K562 (cell line): Measurements from ENCODE around the gene IPCEF1. TPM values are rescaled to one million over a fixed set of nuclear protein-coding genes. Genes with fewer than 3 reads are reported as not detected.

ENCODE experiments used
- ATAC-seq: fragments of 200-7000 bp; cut with Tn5 transposase; 3 replicates; pipeline ENCODE4 v1.9.1; 2020; ENCODE audit warnings: moderate library complexity
- BruUV-seq: library from RNA; stranded (reverse); fragments of 400-500 nt; replicated peaks from 2 replicates; lab custom pipeline; 2021; lab: Mats Ljungman, UMichigan
- CTCF ChIA-PET: fragments of 300-600 bp; formaldehyde crosslinking; extraction: SDS; loops from one replicate; lab custom pipeline; 2021; ENCODE audit warnings: low intra/inter-chr PET ratio; lab: Yijun Ruan, JAX
- POLR2A ChIA-PET: fragments of 300-600, 350-650 bp; sonication (Branson Sonifier 250); formaldehyde crosslinking; extraction: SDS; loops from one replicate; lab custom pipeline; 2021; ENCODE audit warnings: antibody characterized with exemption, inconsistent platforms; lab: Yijun Ruan, JAX
- DNase-seq, 4 experiments: peaks; one replicate each; pipeline versions ENCODE4 v3.0.0 to v3.0.0-alpha.2; 2011 to 2018; ENCODE audit warnings: low spot score in 3 of 4, mixed read lengths in 3 of 4; ENCODE audit errors: extremely low read depth in 1 of 4
- FAIRE-seq: peaks from 2 replicates; lab custom pipeline; 2011; peaks lifted over from hg19 to GRCh38; lab: Jason Lieb, UNC
- H2AFZ ChIP-seq: 2 replicates; pipeline ENCODE4 v1.6.0; 2011; ENCODE audit warnings: low read depth, low read length, control low read depth, inconsistent platforms
- H3K27ac ChIP-seq: fragments of 200-600 bp; 3 replicates; pipeline ENCODE4 v1.8.0; 2011; ENCODE audit warnings: low read depth, mild to moderate bottlenecking, control low read depth, inconsistent platforms, low read length, moderate library complexity, mixed read lengths; ENCODE audit errors: extremely low read depth
- H3K27me3 ChIP-seq, 2 experiments: fragments of 300-600 bp in 1 of 2; 2 replicates in 1 of 2; 3 replicates in 1 of 2; pipeline versions ENCODE4 v1.6.0 to v1.8.0; 2011; ENCODE audit warnings: inconsistent platforms in 2 of 2, low read length in 2 of 2, mild to moderate bottlenecking in 1 of 2, mixed read lengths in 1 of 2, moderate library complexity in 1 of 2; ENCODE audit not compliant: control insufficient read depth in 2 of 2, insufficient read depth in 2 of 2
- H3K36me3 ChIP-seq: fragments of 300-600 bp; 3 replicates; pipeline ENCODE4 v1.8.0; 2011; ENCODE audit warnings: mild to moderate bottlenecking, low read length, inconsistent platforms; ENCODE audit not compliant: control insufficient read depth, insufficient read depth
- H3K4me1 ChIP-seq, 2 experiments: fragments of 200-600 bp in 1 of 2; replicated peaks in 1 of 2; 2 replicates in 1 of 2; 3 replicates in 1 of 2; pipeline versions ENCODE4 v1.5.1 to v1.8.0; 2011; ENCODE audit warnings: inconsistent platforms in 2 of 2, low read length in 2 of 2, mild to moderate bottlenecking in 1 of 2, mixed read lengths in 1 of 2, moderate library complexity in 1 of 2; ENCODE audit not compliant: control insufficient read depth in 2 of 2, insufficient read depth in 2 of 2
- H3K4me2 ChIP-seq: 2 replicates; pipeline ENCODE4 v1.6.1; 2011; ENCODE audit warnings: low read length, control low read depth, inconsistent platforms, mixed read lengths; ENCODE audit not compliant: insufficient read depth
- H3K4me3 ChIP-seq: fragments of 200-600 bp; sonication (generic), shearing (Covaris generic); 2 replicates; pipeline ENCODE4 v1.5.1; 2016; ENCODE audit warnings: control low read depth, inconsistent platforms
- H3K79me2 ChIP-seq: fragments of 200-600 bp; 3 replicates; pipeline ENCODE4 v1.8.0; 2011; ENCODE audit warnings: low read length, inconsistent platforms; ENCODE audit not compliant: control insufficient read depth, insufficient read depth
- H3K9ac ChIP-seq, 2 experiments: 2 replicates each; pipeline versions ENCODE4 v1.6.0 to v1.6.1; 2011; ENCODE audit warnings: low read depth in 2 of 2, low read length in 2 of 2, control low read depth in 1 of 2, inconsistent platforms in 1 of 2, mild to moderate bottlenecking in 1 of 2, mixed read lengths in 1 of 2; ENCODE audit not compliant: insufficient read depth in 1 of 2
- H3K9me1 ChIP-seq: one replicate; pipeline ENCODE4 v1.6.0; 2011; ENCODE audit warnings: inconsistent platforms, mild to moderate bottlenecking, low read length, moderate library complexity; ENCODE audit not compliant: control insufficient read depth, insufficient read depth
- H3K9me3 ChIP-seq: replicated peaks from 2 replicates; pipeline ENCODE4 v1.5.1; 2011; ENCODE audit warnings: low read depth, low read length, inconsistent platforms; ENCODE audit not compliant: control insufficient read depth, insufficient read depth
- H4K20me1 ChIP-seq: replicated peaks from 2 replicates; pipeline ENCODE4 v1.6.1; 2011; ENCODE audit warnings: low read length, inconsistent platforms, mixed read lengths; ENCODE audit not compliant: control insufficient read depth, insufficient read depth
- CBX1 ChIP-seq: sonication (generic); IDR thresholded peaks from 2 replicates; pipeline ENCODE4 v1.6.1; 2016; ENCODE audit warnings: antibody characterized with exemption, low read depth, mild to moderate bottlenecking
- CEBPZ ChIP-seq: fragments of 150-350 bp; IDR thresholded peaks from 2 replicates; pipeline ENCODE4 v1.6.1; 2014; ENCODE audit warnings: low read depth, mild to moderate bottlenecking, low read length, borderline replicate concordance
- CHAMP1 ChIP-seq: fragments of 450-650 bp; IDR thresholded peaks from 2 replicates; pipeline ENCODE4 v1.6.1; 2016; ENCODE audit warnings: mild to moderate bottlenecking
- ETV5 ChIP-seq: sonication (generic); formaldehyde crosslinking; IDR thresholded peaks from 2 replicates; pipeline ENCODE4 v1.4.0; 2020; ENCODE audit warnings: low read depth, mild to moderate bottlenecking, missing genetic modification reagents
- GABPB2 ChIP-seq: fragments of 250-450 bp; sonication (Bioruptor Pico); conservative IDR thresholded peaks from 2 replicates; pipeline ENCODE4 v1.5.1; 2021; ENCODE audit warnings: mild to moderate bottlenecking
- HEY1 ChIP-seq: fragments of 250-450 bp; sonication (Bioruptor Pico); IDR thresholded peaks from 2 replicates; pipeline ENCODE4 v1.5.0; 2020; ENCODE audit warnings: mild to moderate bottlenecking, moderate library complexity, borderline replicate concordance
- HLTF ChIP-seq: fragments of 450-650 bp; IDR thresholded peaks from 2 replicates; pipeline ENCODE4 v1.6.1; 2016
- KLF1 ChIP-seq: fragments of 450-650 bp; IDR thresholded peaks from 2 replicates; pipeline ENCODE4 v1.6.1; 2016; ENCODE audit warnings: missing genetic modification characterization, missing compliant biosample characterization
- MYNN ChIP-seq, 2 experiments: sonication (generic); formaldehyde crosslinking in 1 of 2; IDR thresholded peaks; 2 replicates each; pipeline versions ENCODE4 v1.5.0 to v1.6.1; 2016 to 2020; ENCODE audit warnings: antibody characterized with exemption in 1 of 2, missing genetic modification reagents in 1 of 2
- NFIX ChIP-seq: fragments of 250-450 bp; sonication (Bioruptor Pico); IDR thresholded peaks from 2 replicates; pipeline ENCODE4 v1.4.0; 2020; ENCODE audit warnings: low read depth, mild to moderate bottlenecking, moderate library complexity
- PATZ1 ChIP-seq: fragments of 250-450 bp; sonication (Bioruptor Pico); IDR thresholded peaks from 2 replicates; pipeline ENCODE4 v1.5.0; 2020; ENCODE audit warnings: mild to moderate bottlenecking, borderline replicate concordance
- PHF8 ChIP-seq: fragments of 200-600 bp; sonication (generic); IDR thresholded peaks from 2 replicates; pipeline ENCODE4 v1.6.1; 2012; ENCODE audit warnings: mixed run types, mild to moderate bottlenecking, inconsistent platforms, low read length, moderate library complexity, borderline replicate concordance
- RFX7 ChIP-seq: fragments of 250-450 bp; sonication (Bioruptor Pico); IDR thresholded peaks from 2 replicates; pipeline ENCODE4 v1.5.1; 2021; ENCODE audit warnings: mild to moderate bottlenecking
- RHOXF2B ChIP-seq: fragments of 250-450 bp; sonication (Bioruptor Pico); conservative IDR thresholded peaks from 2 replicates; pipeline ENCODE4 v1.5.1; 2021
- SREBF2 ChIP-seq: sonication (generic); formaldehyde crosslinking; IDR thresholded peaks from 2 replicates; pipeline ENCODE4 v1.4.0; 2020; ENCODE audit warnings: mild to moderate bottlenecking, missing genetic modification reagents
- ZNF780A ChIP-seq: fragments of 250-450 bp; sonication (Bioruptor Pico); IDR thresholded peaks from 2 replicates; pipeline ENCODE4 v1.5.0; 2021; ENCODE audit warnings: mild to moderate bottlenecking
- in situ Hi-C: fragments of 300-500 bp; cut with MboI; formaldehyde crosslinking; loops from 4 replicates; pipeline ENCODE4 v1.15.0; 2018; ENCODE audit warnings: inconsistent platforms, mixed read lengths
- intact Hi-C: fragments of 100-400 bp; cut with micrococcal nuclease; formaldehyde crosslinking; loops from 2 replicates; pipeline ENCODE4 v1.14.2; 2022
- polyA plus RNA-seq, 8 experiments: library from polyadenylated mRNA; depleted of rRNA in 4 of 8; stranded (reverse) in 5 of 8; unstranded in 3 of 8; fragments of >200 nt; fragmentation: Nextera tagmentation in 2 of 8; fragmentation: Illumina TruSeq in 1 of 8; extraction: Ambion mirVana in 2 of 8; extraction: Trizol in 1 of 8; gene quantifications; 2 replicates each; pipeline versions ENCODE4 v1.2.1 to v1.2.3, GENCODE V29; 2011 to 2014; ENCODE audit warnings: inconsistent platforms in 1 of 8, missing spikeins in 1 of 8
- total RNA-seq, 7 experiments: library from RNA; depleted of rRNA in 6 of 7; stranded (reverse); fragments of >200 nt in 6 of 7; fragmentation: Illumina TruSeq in 2 of 7; extraction: Trizol in 2 of 7; gene quantifications; 2 replicates each; pipeline versions ENCODE4 v1.2.1 to v1.2.3, GENCODE V29; 2011 to 2021; ENCODE audit warnings: low replicate concordance in 1 of 7

Gene IPCEF1
- total and polyA plus RNA-seq, 9 of the 15 experiments (the other 6 are each of a cell fraction or from before 2014, with no cell fraction given) = 0.14 to 0.18 TPM; not detected in 7

- H3K79me2 ChIP-seq = no peaks in the 10 kb centered on the region
- no TSS peak for BruUV-seq
- no peaks in the 10 kb centered on the region for H3K9me3 ChIP-seq
- H3K4me2 ChIP-seq = no peak overlapping the region
- peaks cover 0 to 5% of the 10 kb centered on the region in 2 experiments; a peak in 1 of 5 replicates for H3K27me3 ChIP-seq
- no peaks in the 10 kb centered on the region for H3K4me1 ChIP-seq
- no peak for DNase-seq
- no peak for ATAC-seq
- ChIA-PET POLR2A (no interaction called here), CTCF (no interaction called here)
- no peak overlapping the region for H3K4me3 ChIP-seq
- no peak for FAIRE-seq
- no peaks in the 10 kb centered on the region for H4K20me1 ChIP-seq
- H2AFZ ChIP-seq = no peak overlapping the region
- H3K36me3 ChIP-seq = no peaks in the 10 kb centered on the region
- in situ Hi-C loops = no loop called here
- no peak overlapping the region for H3K27ac ChIP-seq
- H3K9me1 ChIP-seq = no peaks in the 10 kb centered on the region
- intact Hi-C loops = no loop called here
- H3K9ac ChIP-seq = no peak overlapping the region
- TF ChIP-seq CBX1 = no peak
- no peak for TF ChIP-seq RFX7 (CRISPR knock-in tag)
- no peak for TF ChIP-seq HLTF
- TF ChIP-seq CEBPZ = no peak
- TF ChIP-seq KLF1 (tag) = no peak
- TF ChIP-seq NFIX (CRISPR knock-in tag) = no peak
- TF ChIP-seq MYNN (IDR thresholded peaks at IDR 0.05) = no peak
- TF ChIP-seq MYNN (CRISPR knock-in tag; IDR thresholded peaks at IDR 0.05) = no peak
- TF ChIP-seq CHAMP1 = no peak
- TF ChIP-seq PHF8 = no peak
- TF ChIP-seq RHOXF2B (CRISPR knock-in tag) = no peak
- no peak for TF ChIP-seq PATZ1 (CRISPR knock-in tag)
- no peak for TF ChIP-seq ETV5 (CRISPR knock-in tag)
- TF ChIP-seq ZNF780A = no peak
- TF ChIP-seq HEY1 (CRISPR knock-in tag) = no peak
- no peak for TF ChIP-seq GABPB2 (CRISPR knock-in tag)
- no peak for TF ChIP-seq SREBF2 (CRISPR knock-in tag)
Observed at GRCh38 chr6:154325142-154325541, 31.5 kb downstream of the IPCEF1 start.
